ENCODE measurements around the gene ZNF718.
"Not testable (repeated sequence)": the region's sequence is repeated elsewhere in the genome, so short reads cannot be mapped to it uniquely, and the experiment has no call there.

ZNF718 gene

GRCh38 chr4:175986-176385 lies 51.7 kb downstream of the ZNF718 start:
- H3K9ac ChIP-seq, result no peak overlapping the region
- peaks cover 100% of the 10 kb centered on the region in 11 experiments for H3K9me3 ChIP-seq (replicated peaks in 1 of 11)
- H3K4me2 ChIP-seq, result no peak overlapping the region
- no peak overlapping the region for H3K27ac ChIP-seq
- H3K4me1 ChIP-seq, result no peaks in the 10 kb centered on the region
- peak overlapping the region in 2 of 10 experiments; percentile 7 to 12; a peak in 1 of 20 replicates for H3K4me3 ChIP-seq
- TF ChIP-seq Cebpa-rat (IDR thresholded peaks at IDR 0.05), result no peak
- H3K27me3 ChIP-seq, result no peaks in the 10 kb centered on the region
- H4K20me1 ChIP-seq, result no peaks in the 10 kb centered on the region
- H3K36me3 ChIP-seq, result peaks cover 88 to 99% (median 95%) of the 10 kb centered on the region in 11 experiments

- Histone ChIP-seq H3K4me1 (no peaks in the 10 kb centered on the region), H3K9me3 (replicated peaks in 1 of 11) (peaks cover 100% of the 10 kb centered on the region in 11 experiments), H3K36me3 (peaks cover 83 to 99% (median 94%) of the 10 kb centered on the region in 11 experiments), H4K20me1 (no peaks in the 10 kb centered on the region), H3K4me3 (peak overlapping the region in 1 of 10 experiments; percentile 13; a peak in 1 of 20 replicates), H3K27ac (no peak overlapping the region), H3K9ac (no peak overlapping the region), H3K4me2 (no peak overlapping the region), H3K27me3 (no peaks in the 10 kb centered on the region)
- TF ChIP-seq Cebpa-rat (IDR thresholded peaks at IDR 0.05), result no peak
Observed at GRCh38 chr4:176995-177394, 52.7 kb downstream of the ZNF718 start.

GRCh38 chr4:182225-182624 lies 57.9 kb downstream of the ZNF718 start:
- Histone ChIP-seq H3K9me3 (replicated peaks in 1 of 11) (peaks cover 100% of the 10 kb centered on the region in 11 experiments), H3K36me3 (peaks cover 63 to 98% (median 80%) of the 10 kb centered on the region in 11 experiments), H3K4me3 (peak overlapping the region in 1 of 10 experiments; percentile 26; a peak in 2 of 20 replicates)
- not testable (repeated sequence) for H3K27ac ChIP-seq, H3K4me1 ChIP-seq, H4K20me1 ChIP-seq, H3K9ac ChIP-seq, H3K27me3 ChIP-seq, H3K4me2 ChIP-seq

GRCh38 chr4:188091-188490 lies 63.8 kb downstream of the ZNF718 start:
- Histone ChIP-seq H3K27ac (no peak overlapping the region), H4K20me1 (no peaks in the 10 kb centered on the region), H3K9me3 (replicated peaks in 1 of 11) (peaks cover 98 to 100% (median 99%) of the 10 kb centered on the region in 11 experiments), H3K9ac (no peak overlapping the region), H3K36me3 (peaks cover 26 to 91% (median 71%) of the 10 kb centered on the region in 11 experiments), H3K27me3 (no peaks in the 10 kb centered on the region), H3K4me1 (no peaks in the 10 kb centered on the region), H3K4me2 (no peak overlapping the region), H3K4me3 (peak overlapping the region in 7 of 10 experiments; percentile 2 to 40 (median 25); a peak in 3 of 20 replicates)
- no peak for TF ChIP-seq Cebpa-rat (IDR thresholded peaks at IDR 0.05)

- peaks cover 0 to 24% (median 11%) of the 10 kb centered on the region in 10 experiments; a peak in 13 of 20 replicates for H3K4me1 ChIP-seq
- TF ChIP-seq Cebpa-rat (IDR thresholded peaks at IDR 0.05), result peak in 3 of 11 experiments; percentile 30 to 71 (median 57); a peak in 6 of 22 replicates
- H4K20me1 ChIP-seq, H3K27me3 ChIP-seq: not testable (repeated sequence)
- peak overlapping the region in 3 of 11 experiments; percentile 3 to 60 (median 45); a peak in 4 of 22 replicates for H3K9ac ChIP-seq
- H3K4me2 ChIP-seq, result peak overlapping the region in 7 of 11 experiments; percentile 10 to 51 (median 34); a peak in 9 of 22 replicates
- peaks cover 99 to 100% (median 100%) of the 10 kb centered on the region in 11 experiments for H3K9me3 ChIP-seq (replicated peaks in 1 of 11)
- H3K36me3 ChIP-seq, result peaks cover 15 to 77% (median 52%) of the 10 kb centered on the region in 11 experiments
- 0 out of 20 replicates have a peak overlapping the region, but pooled peaks of 1 of the 10 experiments have one; percentile 25 for H3K4me3 ChIP-seq
- H3K27ac ChIP-seq, result peak overlapping the region in 8 of 11 experiments; percentile 30 to 77 (median 70); a peak in 15 of 22 replicates
Observed at GRCh38 chr4:195159-195558, 70.9 kb downstream of the ZNF718 start.

- H3K9ac ChIP-seq, result no peak overlapping the region
- H3K4me2 ChIP-seq, result no peak overlapping the region
- peaks cover 0 to 6% (median 0%) of the 10 kb centered on the region in 10 experiments; a peak in 5 of 20 replicates for H3K4me1 ChIP-seq
- peaks cover 50 to 93% (median 78%) of the 10 kb centered on the region in 11 experiments for H3K36me3 ChIP-seq
- H3K9me3 ChIP-seq (replicated peaks in 1 of 11), result peaks cover 99 to 100% (median 100%) of the 10 kb centered on the region in 11 experiments
- no peak for TF ChIP-seq Cebpa-rat (IDR thresholded peaks at IDR 0.05)
- H3K27ac ChIP-seq, result no peak overlapping the region
- no peak overlapping the region for H3K4me3 ChIP-seq
- no peaks in the 10 kb centered on the region for H4K20me1 ChIP-seq
- no peaks in the 10 kb centered on the region for H3K27me3 ChIP-seq
Observed at GRCh38 chr4:200936-201335, 76.6 kb downstream of the ZNF718 start.

GRCh38 chr4:202822-203221 lies 78.5 kb downstream of the ZNF718 start:
- not testable (repeated sequence) for H3K27ac ChIP-seq, H3K27me3 ChIP-seq, H3K4me2 ChIP-seq, H4K20me1 ChIP-seq, H3K9ac ChIP-seq, H3K4me1 ChIP-seq
- Histone ChIP-seq H3K36me3 (peaks cover 67 to 96% (median 75%) of the 10 kb centered on the region in 11 experiments), H3K4me3 (peak overlapping the region in 5 of 10 experiments; percentile 1 to 31 (median 23); a peak in 8 of 20 replicates), H3K9me3 (replicated peaks in 1 of 11) (peaks cover 99 to 100% (median 100%) of the 10 kb centered on the region in 11 experiments)

GRCh38 chr4:205097-205756 lies 80.9 kb downstream of the ZNF718 start:
- H3K27ac ChIP-seq, result no peak overlapping the region
- H3K4me2 ChIP-seq, result no peak overlapping the region
- peaks cover 95 to 100% (median 98%) of the 10 kb centered on the region in 11 experiments for H3K9me3 ChIP-seq (replicated peaks in 1 of 11)
- H3K27me3 ChIP-seq, result no peaks in the 10 kb centered on the region
- H3K4me3 ChIP-seq, result peak overlapping the region in 7 of 10 experiments; percentile 6 to 54 (median 24); a peak in 8 of 20 replicates
- H3K4me1 ChIP-seq, result peaks cover 0 to 19% (median 12%) of the 10 kb centered on the region in 10 experiments; a peak in 9 of 20 replicates
- H3K9ac ChIP-seq, result no peak overlapping the region
- H3K36me3 ChIP-seq, result peaks cover 64 to 86% (median 72%) of the 10 kb centered on the region in 11 experiments
- H4K20me1 ChIP-seq, result no peaks in the 10 kb centered on the region
- no peak for TF ChIP-seq Cebpa-rat (IDR thresholded peaks at IDR 0.05)

GRCh38 chr4:206054-206453 lies 81.8 kb downstream of the ZNF718 start:
- no peaks in the 10 kb centered on the region for H3K27me3 ChIP-seq
- no peak overlapping the region for H3K4me2 ChIP-seq
- H3K4me3 ChIP-seq, result peak overlapping the region in 1 of 10 experiments; percentile 1; a peak in 3 of 20 replicates
- no peak overlapping the region for H3K27ac ChIP-seq
- no peak for TF ChIP-seq Cebpa-rat (IDR thresholded peaks at IDR 0.05)
- H3K4me1 ChIP-seq, result peaks cover 4 to 24% (median 17%) of the 10 kb centered on the region in 10 experiments
- peaks cover 60 to 84% (median 68%) of the 10 kb centered on the region in 11 experiments for H3K36me3 ChIP-seq
- peaks cover 95 to 100% (median 97%) of the 10 kb centered on the region in 11 experiments for H3K9me3 ChIP-seq (replicated peaks in 1 of 11)
- no peaks in the 10 kb centered on the region for H4K20me1 ChIP-seq
- H3K9ac ChIP-seq, result no peak overlapping the region

GRCh38 chr4:208416-209096 lies 84.3 kb downstream of the ZNF718 start:
- Histone ChIP-seq H3K4me1 (peaks cover 12 to 32% (median 24%) of the 10 kb centered on the region in 10 experiments), H3K4me2 (peak overlapping the region in 7 of 11 experiments; percentile 3 to 42 (median 31); a peak in 7 of 22 replicates), H3K27ac (peak overlapping the region in 6 of 11 experiments; percentile 42 to 60 (median 52); a peak in 10 of 22 replicates), H3K4me3 (peak overlapping the region in 1 of 10 experiments; percentile 18; a peak in 1 of 20 replicates), H3K9me3 (replicated peaks in 1 of 11) (peaks cover 95 to 100% (median 97%) of the 10 kb centered on the region in 11 experiments), H3K36me3 (peaks cover 53 to 83% (median 64%) of the 10 kb centered on the region in 11 experiments)
- not testable (repeated sequence) for H3K9ac ChIP-seq, H4K20me1 ChIP-seq, H3K27me3 ChIP-seq

Measured in BLaER1 treated with 17β-estradiol and CSF1 and Interleukin-3, amounts not matched to agents 10 nM and 100 nM (cell line).